Ovary (tissue), 9 donors: ENCODE results near the gene CDCA4. TPM values are rescaled to one million over a fixed set of nuclear protein-coding genes. Genes with fewer than 3 reads are reported as not detected.

Experiments used
- DNase-seq, 5 donors: peaks; one replicate each; pipeline ENCODE4 v3.0.0-alpha.2; 2019 to 2020
- H3K27ac ChIP-seq, 2 donors: fragments of 200-600 bp; one replicate each; pipeline versions ENCODE4 v1.5.1 to v1.8.0; 2019 to 2022
- H3K27me3 ChIP-seq: fragments of 200-600 bp; one replicate; pipeline ENCODE4 v1.8.0; 2022
- H3K36me3 ChIP-seq: fragments of 200-600 bp; sonication (generic); one replicate; pipeline ENCODE4 v1.5.1; 2019
- H3K4me1 ChIP-seq: one replicate; pipeline ENCODE4 v1.8.1; 2013; ENCODE audit warnings: mild to moderate bottlenecking, moderate library complexity; ENCODE audit not compliant: insufficient read depth
- H3K4me3 ChIP-seq: fragments of 200-600 bp; sonication (generic); one replicate; pipeline ENCODE4 v1.5.1; 2017
- H3K9me3 ChIP-seq, 2 donors: fragments of 200-600 bp in 1 of 2; sonication (generic) in 1 of 2; one replicate each; pipeline versions ENCODE4 v1.5.1 to v1.8.1; 2013 to 2019; ENCODE audit warnings: mild to moderate bottlenecking in 1 of 2, moderate library complexity in 1 of 2
- CTCF ChIP-seq, 3 donors: fragments of 450-650 bp in 2 of 3; fragments of 200-600 bp in 1 of 3; IDR thresholded peaks; one replicate each; pipeline versions ENCODE4 v1.5.1 to v1.8.0; 2016 to 2022; ENCODE audit warnings: antibody characterized with exemption in 3 of 3, mild to moderate bottlenecking in 1 of 3
- EP300 ChIP-seq: sonication (generic); formaldehyde crosslinking; IDR thresholded peaks from one replicate; pipeline ENCODE4 v1.6.1; 2017; ENCODE audit warnings: antibody characterized with exemption
- POLR2A ChIP-seq: fragments of 450-650 bp; IDR thresholded peaks from one replicate; pipeline ENCODE4 v1.6.1; 2017; ENCODE audit warnings: antibody characterized with exemption, mild to moderate bottlenecking, moderate library complexity
- WGBS, 3 donors: extraction: QIAGEN DNeasy Blood & Tissue Kit in 1 of 3; methylation state at CpG; one replicate each; pipeline versions ENCODE4 v1.1.5 to v1.1.7; 2013 to 2017; 5-methylcytosine and 5-hydroxymethylcytosine counted together
- intact Hi-C, 4 donors: fragments of 100-400 bp; cut with DNase I; formaldehyde crosslinking; loops; one replicate each; pipeline versions ENCODE4 v1.11.0 to v1.15.1; 2022 to 2023
- polyA plus RNA-seq, 2 donors: library from polyadenylated mRNA; stranded (reverse); fragments of 200-250 nt in 1 of 2; fragments of 350-450 nt in 1 of 2; fragmentation: Illumina TruSeq in 1 of 2; extraction: RNeasy Lipid Tissue Mini Kit (QIAGEN cat#74804) in 1 of 2; gene quantifications; one replicate each; pipeline ENCODE4 v1.2.3, GENCODE V29; 2013 to 2014
- total RNA-seq, 7 donors: library from RNA; depleted of rRNA in 2 of 7; stranded (reverse); fragments of >200 nt in 2 of 7; fragmentation: NEBNext Ultra II Directional in 3 of 7; extraction: Animal tissue kit (Norgen Biotek cat#: 25700) in 3 of 7; gene quantifications; one replicate each; pipeline versions ENCODE4 v1.1.0 to v1.2.4, GENCODE V29; 2016 to 2023
- donor health status: DM: no; HTN: no; CAD: no; lungs with moderate emphysema.
- donor health status: DM: no; HTN: no; CAD: no.
- donor health status: Bipolar disorder and iron deficiency.
- donor health status: DM: yes; HTN: yes; CAD: no.
- donor health status: DM: no; HTN: no; CAD: no.
- donor health status: DM: yes; HTN: yes; CAD: no.

Gene CDCA4
- total and polyA plus RNA-seq, 9 donors: 2.9 to 9.4 (median 7.4) TPM

GRCh38 chr14:105023144-105023543 is 2.3 kb upstream of the CDCA4 start:
- H3K27me3 ChIP-seq: no peaks in the 10 kb centered on the region
- no peak overlapping the region for H3K27ac ChIP-seq
- no peaks in the 10 kb centered on the region for H3K9me3 ChIP-seq
- H3K4me3 ChIP-seq: no peak overlapping the region
- no peak for TF ChIP-seq CTCF (IDR thresholded peaks at IDR 0.05)
- TF ChIP-seq EP300: no peak
- H3K36me3 ChIP-seq: no peaks in the 10 kb centered on the region
- intact Hi-C loops: loop anchor here in 1 of 4 donors (5.0 kb wide), 1 partner anchor 36 kb away; the partner anchor contains the start of gene CLBA1
- H3K4me1 ChIP-seq: peaks cover 12% of the 10 kb centered on the region
- no peak for DNase-seq
- 78 to 80% (median 80%) methylated on average over 11 of the region's 11 CpGs for whole genome bisulfite sequencing, 3 donors

GRCh38 chr14:105022276-105022670 is 1.4 kb upstream of the CDCA4 start:
- intact Hi-C loops: loop anchor here in 1 of 4 donors (5.0 kb wide), 1 partner anchor 35 kb away; the partner anchor contains the start of gene CLBA1
- Histone ChIP-seq H3K27ac (no peak overlapping the region), H3K4me3 (no peak overlapping the region), H3K27me3 (no peaks in the 10 kb centered on the region), H3K9me3 (no peaks in the 10 kb centered on the region), H3K4me1 (peaks cover 12% of the 10 kb centered on the region), H3K36me3 (no peaks in the 10 kb centered on the region)
- TF ChIP-seq CTCF (IDR thresholded peaks at IDR 0.05): no peak
- no peak for TF ChIP-seq EP300
- no peak for TF ChIP-seq POLR2A
- DNase-seq: no peak
- 71 to 85% (median 73%) methylated on average over 2 of the region's 2 CpGs for WGBS, 3 donors

GRCh38 chr14:105021656-105022275 is 883 bp upstream of the CDCA4 start:
- no peaks in the 10 kb centered on the region for H3K36me3 ChIP-seq
- H3K27me3 ChIP-seq: no peaks in the 10 kb centered on the region
- H3K4me1 ChIP-seq: peaks cover 12% of the 10 kb centered on the region
- TF ChIP-seq EP300: no peak
- no peak for TF ChIP-seq CTCF (IDR thresholded peaks at IDR 0.05)
- no peak for TF ChIP-seq POLR2A
- H3K27ac ChIP-seq: peak overlapping the region in 1 of 2 donors; percentile 54
- no peaks in the 10 kb centered on the region for H3K9me3 ChIP-seq
- peak; percentile 31 to 60 (median 56) for DNase-seq
- H3K4me3 ChIP-seq: peak overlapping the region; percentile 53
- WGBS, 3 donors: 9 to 11% (median 10%) methylated on average over 20 of the region's 20 CpGs
- intact Hi-C loops: loop anchor here in 1 of 4 donors (5.0 kb wide), 1 partner anchor 34 kb away; the partner anchor contains the start of gene CLBA1

GRCh38 chr14:105019861-105020814 is 745 bp downstream of the CDCA4 start:
- Histone ChIP-seq H3K36me3 (no peaks in the 10 kb centered on the region), H3K4me1 (peaks cover 12% of the 10 kb centered on the region), H3K9me3 (no peaks in the 10 kb centered on the region), H3K4me3 (peak overlapping the region; percentile 54), H3K27me3 (no peaks in the 10 kb centered on the region), H3K27ac (peak overlapping the region in 1 of 2 donors; percentile 67)
- WGBS, 3 donors: 5 to 10% (median 7%) methylated on average over 46 to 75 of the region's 75 CpGs
- peak; percentile 29 to 67 (median 50) for DNase-seq
- intact Hi-C loops: loop anchor here in 2 of 4 donors (5.0 kb wide), 2 partner anchors 33 to 38 kb away; partner anchors contain the start of gene CLBA1 (in 1 of the 2)
- no peak for TF ChIP-seq CTCF (IDR thresholded peaks at IDR 0.05)
- TF ChIP-seq POLR2A: peak; percentile 21
- TF ChIP-seq EP300: no peak
